ENCODE measurements around the gene TMEM116. TPM values are rescaled to one million over a fixed set of nuclear protein-coding genes. Genes with fewer than 3 reads are reported as not detected.

The TMEM116 gene
- total RNA-seq, 4 donors from 2014 or later, result 17.6 to 35.9 (median 25.2) TPM

- H3K4me3 ChIP-seq, result no peak overlapping the region
- DNase-seq, result no peak
- peaks cover 0 to 61% (median 27%) of the 10 kb centered on the region in 4 donors for H3K36me3 ChIP-seq
- no peaks in the 10 kb centered on the region for H3K4me1 ChIP-seq
- no peak for TF ChIP-seq CTCF (IDR thresholded peaks at IDR 0.05)
- no peak for TF ChIP-seq POLR2AphosphoS5 (IDR thresholded peaks at IDR 0.05)
- TF ChIP-seq POLR2A (IDR thresholded peaks at IDR 0.05), result no peak
- TF ChIP-seq EP300 (IDR thresholded peaks at IDR 0.05; ENCODE audit: low read depth), result no peak
- H3K27me3 ChIP-seq, result no peaks in the 10 kb centered on the region
- H3K27ac ChIP-seq, result no peak overlapping the region
- no peaks in the 10 kb centered on the region for H3K9me3 ChIP-seq
- 73 to 85% methylated on average over 4 of the region's 4 CpGs for whole genome bisulfite sequencing, 2 donors (ENCODE audit: low coverage in 1 of 2)
- in situ Hi-C loops (cut with MboI; ENCODE audit: low pct_ligation_motif_present in 1 of 4, low pct_unique_long_range_greater_than_20kb in 1 of 4, low sequenced_read_pairs in 3 of 4) (no loop called here), intact Hi-C loops (cut with DNase I; ENCODE audit: low total_unique reads) (no loop called here)
Measured at GRCh38 chr12:112035219-112035785, 22.3 kb upstream of the TMEM116 start.

- TF ChIP-seq POLR2A (IDR thresholded peaks at IDR 0.05) (no peak), CTCF (IDR thresholded peaks at IDR 0.05) (no peak), EP300 (IDR thresholded peaks at IDR 0.05; ENCODE audit: low read depth) (no peak), POLR2AphosphoS5 (IDR thresholded peaks at IDR 0.05) (no peak)
- Histone ChIP-seq H3K27ac (no peak overlapping the region), H3K9me3 (no peaks in the 10 kb centered on the region), H3K4me3 (no peak overlapping the region), H3K36me3 (peaks cover 0 to 61% (median 19%) of the 10 kb centered on the region in 4 donors), H3K4me1 (no peaks in the 10 kb centered on the region), H3K27me3 (no peaks in the 10 kb centered on the region)
- 87 to 92% methylated on average over 3 to 5 of the region's 5 CpGs for WGBS, 2 donors (ENCODE audit: low coverage in 1 of 2)
- in situ Hi-C loops (cut with MboI; ENCODE audit: low pct_ligation_motif_present in 1 of 4, low pct_unique_long_range_greater_than_20kb in 1 of 4, low sequenced_read_pairs in 3 of 4), result no loop called here
- DNase-seq, result no peak
- intact Hi-C loops (cut with DNase I; ENCODE audit: low total_unique reads), result no loop called here
Measured at GRCh38 chr12:112032292-112032691, 19.3 kb upstream of the TMEM116 start.

- Histone ChIP-seq H3K4me1 (no peaks in the 10 kb centered on the region), H3K27me3 (no peaks in the 10 kb centered on the region), H3K27ac (no peak overlapping the region), H3K4me3 (no peak overlapping the region), H3K9me3 (no peaks in the 10 kb centered on the region), H3K36me3 (peaks cover 0 to 57% (median 16%) of the 10 kb centered on the region in 4 donors)
- intact Hi-C loops (cut with DNase I; ENCODE audit: low total_unique reads) (no loop called here), in situ Hi-C loops (cut with MboI; ENCODE audit: low pct_ligation_motif_present in 1 of 4, low pct_unique_long_range_greater_than_20kb in 1 of 4, low sequenced_read_pairs in 3 of 4) (no loop called here)
- WGBS, 2 donors (ENCODE audit: low coverage in 1 of 2), result 67 to 81% methylated on average over 2 of the region's 2 CpGs
- no peak for DNase-seq
- TF ChIP-seq CTCF (IDR thresholded peaks at IDR 0.05) (no peak), POLR2A (IDR thresholded peaks at IDR 0.05) (no peak), EP300 (IDR thresholded peaks at IDR 0.05; ENCODE audit: low read depth) (no peak), POLR2AphosphoS5 (IDR thresholded peaks at IDR 0.05) (no peak)
Measured at GRCh38 chr12:112031472-112031871, 18.5 kb upstream of the TMEM116 start.

- Histone ChIP-seq H3K36me3 (peaks cover 0 to 44% (median 10%) of the 10 kb centered on the region in 4 donors), H3K27ac (no peak overlapping the region), H3K4me3 (no peak overlapping the region), H3K9me3 (no peaks in the 10 kb centered on the region), H3K4me1 (no peaks in the 10 kb centered on the region), H3K27me3 (no peaks in the 10 kb centered on the region)
- in situ Hi-C loops (cut with MboI; ENCODE audit: low pct_ligation_motif_present in 1 of 4, low pct_unique_long_range_greater_than_20kb in 1 of 4, low sequenced_read_pairs in 3 of 4), result no loop called here
- WGBS, 2 donors (ENCODE audit: low coverage in 1 of 2), result 92 to 95% methylated on average over 2 of the region's 2 CpGs
- TF ChIP-seq POLR2A (IDR thresholded peaks at IDR 0.05), result no peak
- TF ChIP-seq EP300 (IDR thresholded peaks at IDR 0.05; ENCODE audit: low read depth), result no peak
- TF ChIP-seq POLR2AphosphoS5 (IDR thresholded peaks at IDR 0.05), result no peak
- TF ChIP-seq CTCF (IDR thresholded peaks at IDR 0.05), result no peak
- intact Hi-C loops (cut with DNase I; ENCODE audit: low total_unique reads), result no loop called here
- no peak for DNase-seq
Measured at GRCh38 chr12:112029301-112029700, 16.3 kb upstream of the TMEM116 start.

Measured in transverse colon (tissue), 4 donors.